ENCODE results near the gene UBE2E2. TPM values are rescaled to one million over a fixed set of nuclear protein-coding genes. Genes with fewer than 3 reads are reported as not detected.

UBE2E2 gene
- total RNA-seq, 1 donor from 2014 or later, result 28.7 TPM

DNA sequence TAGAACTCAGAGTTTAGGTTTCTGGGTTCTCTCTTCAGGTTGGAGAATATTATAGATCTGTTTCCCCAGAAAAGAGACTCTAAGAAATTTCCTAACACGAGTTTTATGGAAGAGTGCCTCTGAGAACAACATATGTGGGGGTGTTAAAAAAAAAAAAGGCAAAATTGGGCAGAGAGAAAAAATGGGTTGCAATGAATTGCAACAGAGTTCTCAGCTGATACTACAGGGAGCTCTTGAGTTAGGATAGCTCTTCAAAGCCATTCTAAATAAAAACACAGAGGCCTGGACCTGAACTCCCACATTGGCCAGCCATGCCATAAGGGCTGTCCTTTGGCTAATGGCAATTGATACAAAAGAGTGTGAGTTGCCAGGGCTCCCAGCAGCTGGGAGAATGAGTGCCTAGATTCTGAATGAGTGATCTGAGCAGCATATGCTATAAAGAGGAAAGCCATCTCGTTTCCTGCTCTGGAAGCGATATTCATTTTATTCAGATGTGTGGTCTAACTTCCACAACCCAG is 20.1 kb upstream of the UBE2E2 start:
- TF ChIP-seq, protein P1, sequence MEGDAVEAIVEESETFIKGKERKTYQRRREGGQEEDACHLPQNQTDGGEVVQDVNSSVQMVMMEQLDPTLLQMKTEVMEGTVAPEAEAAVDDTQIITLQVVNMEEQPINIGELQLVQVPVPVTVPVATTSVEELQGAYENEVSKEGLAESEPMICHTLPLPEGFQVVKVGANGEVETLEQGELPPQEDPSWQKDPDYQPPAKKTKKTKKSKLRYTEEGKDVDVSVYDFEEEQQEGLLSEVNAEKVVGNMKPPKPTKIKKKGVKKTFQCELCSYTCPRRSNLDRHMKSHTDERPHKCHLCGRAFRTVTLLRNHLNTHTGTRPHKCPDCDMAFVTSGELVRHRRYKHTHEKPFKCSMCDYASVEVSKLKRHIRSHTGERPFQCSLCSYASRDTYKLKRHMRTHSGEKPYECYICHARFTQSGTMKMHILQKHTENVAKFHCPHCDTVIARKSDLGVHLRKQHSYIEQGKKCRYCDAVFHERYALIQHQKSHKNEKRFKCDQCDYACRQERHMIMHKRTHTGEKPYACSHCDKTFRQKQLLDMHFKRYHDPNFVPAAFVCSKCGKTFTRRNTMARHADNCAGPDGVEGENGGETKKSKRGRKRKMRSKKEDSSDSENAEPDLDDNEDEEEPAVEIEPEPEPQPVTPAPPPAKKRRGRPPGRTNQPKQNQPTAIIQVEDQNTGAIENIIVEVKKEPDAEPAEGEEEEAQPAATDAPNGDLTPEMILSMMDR (IDR thresholded peaks at IDR 0.05; ENCODE audit: insufficient read depth, low read length, poor library complexity, severe bottlenecking), result no peak
- no peak for DNase-seq (ENCODE audit: low read depth)
- Histone ChIP-seq H3K4me3 (ENCODE audit: low read depth, low read length) (no peak overlapping the region), H3K36me3 (ENCODE audit: control insufficient read depth, insufficient read depth, low read length) (no peaks in the 10 kb centered on the region), H3K27me3 (ENCODE audit: control insufficient read depth, insufficient read depth, low read length) (no peaks in the 10 kb centered on the region)

DNA sequence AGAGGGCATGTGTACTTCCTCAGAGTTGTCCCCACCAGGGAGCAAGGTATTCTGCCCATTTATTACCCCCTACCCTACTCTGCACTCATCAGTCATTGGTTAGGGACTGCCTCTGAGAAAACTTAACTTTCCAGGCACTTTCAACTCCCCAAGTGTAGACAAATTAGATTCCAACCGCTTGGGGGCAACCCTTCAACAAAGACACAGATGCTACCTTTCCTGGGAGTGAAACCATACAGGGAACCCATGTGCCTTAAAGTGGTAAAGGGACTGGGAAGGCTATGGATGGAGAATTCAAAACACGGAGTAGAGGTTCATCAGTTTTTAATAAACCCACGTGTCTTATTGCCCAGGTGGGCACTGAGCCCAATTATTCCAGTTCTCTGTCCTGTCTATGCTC is 19.4 kb upstream of the UBE2E2 start:
- H3K27me3 ChIP-seq (ENCODE audit: control insufficient read depth, insufficient read depth, low read length), result no peaks in the 10 kb centered on the region
- DNase-seq (ENCODE audit: low read depth), result no peak
- TF ChIP-seq, protein P1 (IDR thresholded peaks at IDR 0.05; ENCODE audit: insufficient read depth, low read length, poor library complexity, severe bottlenecking), result peak; percentile 63

DNA sequence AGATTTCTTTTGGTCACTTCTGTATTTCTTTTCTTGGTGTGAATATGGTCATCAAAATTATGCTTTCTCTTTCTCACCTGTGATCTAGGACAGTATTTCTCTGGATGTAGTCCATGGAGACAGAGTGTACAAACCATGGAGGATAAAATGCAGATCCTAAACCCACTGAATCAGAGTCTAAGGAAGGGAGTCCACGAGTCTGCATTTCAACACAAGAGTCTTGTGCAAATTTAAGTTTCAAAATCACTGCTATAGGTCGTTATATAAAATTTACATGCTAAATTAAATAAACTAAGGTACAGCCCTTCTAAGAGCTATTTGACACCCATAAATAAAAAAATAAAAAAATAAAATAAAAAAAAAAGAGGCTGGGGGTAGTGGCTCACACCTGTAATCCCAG is 17.3 kb upstream of the UBE2E2 start:
- DNase-seq (ENCODE audit: low read depth), result no peak
- Histone ChIP-seq H3K27me3 (ENCODE audit: control insufficient read depth, insufficient read depth, low read length) (no peaks in the 10 kb centered on the region), H3K4me3 (ENCODE audit: low read depth, low read length) (no peak overlapping the region), H3K36me3 (ENCODE audit: control insufficient read depth, insufficient read depth, low read length) (no peaks in the 10 kb centered on the region)
- TF ChIP-seq, protein P1 (IDR thresholded peaks at IDR 0.05; ENCODE audit: insufficient read depth, low read length, poor library complexity, severe bottlenecking), result no peak

More for the DNA sequence above, 19.4 kb upstream of the UBE2E2 start:
- Histone ChIP-seq H3K36me3 (ENCODE audit: control insufficient read depth, insufficient read depth, low read length) (no peaks in the 10 kb centered on the region), H3K4me3 (ENCODE audit: low read depth, low read length) (no peak overlapping the region)

DNA sequence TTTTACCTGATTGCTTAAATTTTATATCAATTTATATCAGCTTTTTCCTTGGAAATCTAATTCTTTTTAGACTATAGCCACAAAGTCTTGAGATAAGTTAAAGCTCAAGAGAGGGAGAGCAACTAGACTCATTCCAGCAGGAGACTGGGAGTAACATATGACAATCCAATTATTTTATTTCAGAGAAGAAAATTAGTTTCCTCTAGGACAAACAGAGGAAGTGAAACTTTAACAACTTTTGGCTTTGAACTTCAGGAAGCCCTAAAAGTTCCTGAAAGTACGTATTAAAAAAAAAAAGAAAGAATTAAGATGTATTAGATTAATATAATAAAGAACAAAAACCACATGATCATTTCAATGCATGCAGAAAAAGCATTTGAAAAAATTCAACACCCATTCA is 13.9 kb upstream of the UBE2E2 start:
- TF ChIP-seq, protein P1 (IDR thresholded peaks at IDR 0.05; ENCODE audit: insufficient read depth, low read length, poor library complexity, severe bottlenecking), result no peak
- H3K4me3 ChIP-seq (ENCODE audit: low read depth, low read length), result no peak overlapping the region
- no peaks in the 10 kb centered on the region for H3K27me3 ChIP-seq (ENCODE audit: control insufficient read depth, insufficient read depth, low read length)
- no peaks in the 10 kb centered on the region for H3K36me3 ChIP-seq (ENCODE audit: control insufficient read depth, insufficient read depth, low read length)
- no peak for DNase-seq (ENCODE audit: low read depth)

DNA sequence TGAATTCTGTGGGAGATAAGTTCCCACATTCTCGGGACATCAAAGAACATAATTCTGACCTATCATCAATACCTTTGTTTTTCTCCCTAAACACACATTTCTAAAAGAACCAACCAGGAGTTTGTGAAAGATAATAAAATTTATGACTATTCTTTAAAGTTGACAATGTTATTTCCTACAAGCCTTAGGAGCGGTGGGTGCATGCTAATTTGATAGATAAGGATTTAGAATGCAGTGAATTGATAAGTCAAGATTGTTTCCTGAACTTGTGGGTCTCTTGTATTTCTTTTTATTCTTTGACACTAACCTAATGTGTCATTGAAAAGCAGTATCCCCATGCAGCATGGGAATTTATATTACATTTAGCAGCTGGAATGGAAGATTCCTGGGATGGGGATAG is 10.3 kb upstream of the UBE2E2 start:
- no peak for DNase-seq (ENCODE audit: low read depth)
- TF ChIP-seq, protein P1 (IDR thresholded peaks at IDR 0.05; ENCODE audit: insufficient read depth, low read length, poor library complexity, severe bottlenecking), result no peak
- Histone ChIP-seq H3K4me3 (ENCODE audit: low read depth, low read length) (no peak overlapping the region), H3K36me3 (ENCODE audit: control insufficient read depth, insufficient read depth, low read length) (no peaks in the 10 kb centered on the region), H3K27me3 (ENCODE audit: control insufficient read depth, insufficient read depth, low read length) (no peaks in the 10 kb centered on the region)

DNA sequence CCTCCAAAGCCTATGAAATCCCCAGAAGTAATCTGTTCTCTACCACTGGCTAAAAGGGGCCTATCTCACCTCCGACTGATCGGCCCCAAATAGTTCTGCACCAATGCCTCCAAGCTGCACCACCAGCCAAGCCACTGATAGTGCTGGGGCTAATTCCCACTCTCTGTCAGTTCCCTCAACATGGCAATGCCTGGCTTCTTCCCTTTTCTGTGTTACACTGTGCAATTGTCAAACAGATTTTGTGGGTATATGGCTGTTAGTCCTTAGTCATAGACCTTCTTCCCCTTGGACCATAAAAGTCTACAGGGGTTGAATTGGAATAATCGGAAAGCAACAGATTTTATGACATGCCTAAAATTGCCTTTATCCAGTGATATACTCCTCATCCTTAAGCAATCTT is 9.3 kb upstream of the UBE2E2 start:
- Histone ChIP-seq H3K27me3 (ENCODE audit: control insufficient read depth, insufficient read depth, low read length) (no peaks in the 10 kb centered on the region), H3K4me3 (ENCODE audit: low read depth, low read length) (no peak overlapping the region), H3K36me3 (ENCODE audit: control insufficient read depth, insufficient read depth, low read length) (no peaks in the 10 kb centered on the region)
- TF ChIP-seq, protein P1 (IDR thresholded peaks at IDR 0.05; ENCODE audit: insufficient read depth, low read length, poor library complexity, severe bottlenecking), result no peak
- DNase-seq (ENCODE audit: low read depth), result no peak

All from kidney epithelial cell (primary cell).